ENCODE results near the gene ALPI.
"Not testable (repeated sequence)": the region's sequence is repeated elsewhere in the genome, so short reads cannot be mapped to it uniquely, and the experiment has no call there.

ALPI gene

DNA sequence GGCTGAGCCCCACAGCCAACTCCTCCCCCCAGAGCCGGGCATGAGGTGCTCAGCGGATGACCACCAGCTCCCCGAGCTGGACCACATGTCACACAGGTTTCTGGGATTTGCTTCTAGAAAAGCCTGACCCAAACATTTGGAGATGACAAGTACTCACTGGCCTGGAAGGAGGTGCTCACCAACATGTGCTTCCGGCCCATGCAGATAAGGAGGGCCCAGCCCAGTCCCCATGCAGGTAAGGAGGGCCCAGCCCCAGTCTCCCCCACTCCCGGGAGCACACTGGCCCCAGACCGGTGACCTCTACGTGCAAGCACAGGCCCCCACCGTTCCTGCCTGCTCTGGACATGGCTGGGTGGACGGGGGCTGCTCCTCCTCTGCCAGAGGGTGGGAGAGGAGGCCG, 14.0 kb upstream of the ALPI start:
- DNase-seq (ENCODE audit: low read depth): not testable (repeated sequence)

DNA sequence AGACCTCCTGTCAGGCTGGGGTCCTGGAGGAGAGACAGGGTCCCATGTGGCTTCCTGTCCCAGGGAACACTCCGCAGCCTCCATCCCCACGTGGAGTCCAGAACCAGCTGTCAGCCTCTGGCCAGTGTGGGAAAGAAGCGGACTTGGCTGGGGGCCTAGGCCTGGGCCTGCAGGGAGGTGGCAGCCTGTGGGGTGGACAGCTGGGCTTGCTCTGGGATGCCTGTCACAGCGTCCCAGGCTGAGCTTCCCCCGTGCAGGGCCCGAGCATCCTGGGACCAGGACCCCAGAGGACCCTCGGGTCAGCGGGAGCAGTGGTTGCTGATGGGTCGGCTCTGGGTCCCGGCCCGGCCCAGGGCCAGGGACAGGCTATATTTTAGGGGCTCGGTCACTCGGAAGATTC, 13.5 kb upstream of the ALPI start:
- DNase-seq (ENCODE audit: low read depth): not testable (repeated sequence)

DNA sequence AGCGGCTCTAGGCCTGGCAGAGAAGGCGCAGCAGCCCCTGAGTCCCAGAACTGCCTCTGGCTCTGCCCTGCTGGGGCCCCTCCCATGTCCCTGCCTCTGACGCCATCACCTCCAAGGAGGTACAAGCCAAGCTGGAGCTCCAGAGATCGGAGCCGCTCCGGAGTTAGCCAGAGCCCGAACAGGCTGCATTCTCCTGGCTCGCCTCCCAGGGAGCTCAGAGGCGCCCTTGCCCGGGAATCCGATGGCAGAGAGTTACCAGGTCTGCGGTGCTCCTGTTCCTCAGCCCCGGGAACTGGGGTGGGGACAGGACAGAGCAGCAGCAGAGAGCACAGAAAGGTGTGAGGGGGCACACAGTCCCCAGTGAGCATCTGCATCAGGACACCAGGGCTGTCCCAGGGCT, 12.9 kb upstream of the ALPI start:
- DNase-seq (ENCODE audit: low read depth): not testable (repeated sequence)

- DNase-seq (ENCODE audit: low read depth): not testable (repeated sequence)
Observed at GRCh38 chr2:232443669-232444408, 12.1 kb upstream of the ALPI start.

GRCh38 chr2:232444409-232445148, 11.4 kb upstream of the ALPI start:
- peak; percentile 41 for DNase-seq (ENCODE audit: low read depth)

DNA sequence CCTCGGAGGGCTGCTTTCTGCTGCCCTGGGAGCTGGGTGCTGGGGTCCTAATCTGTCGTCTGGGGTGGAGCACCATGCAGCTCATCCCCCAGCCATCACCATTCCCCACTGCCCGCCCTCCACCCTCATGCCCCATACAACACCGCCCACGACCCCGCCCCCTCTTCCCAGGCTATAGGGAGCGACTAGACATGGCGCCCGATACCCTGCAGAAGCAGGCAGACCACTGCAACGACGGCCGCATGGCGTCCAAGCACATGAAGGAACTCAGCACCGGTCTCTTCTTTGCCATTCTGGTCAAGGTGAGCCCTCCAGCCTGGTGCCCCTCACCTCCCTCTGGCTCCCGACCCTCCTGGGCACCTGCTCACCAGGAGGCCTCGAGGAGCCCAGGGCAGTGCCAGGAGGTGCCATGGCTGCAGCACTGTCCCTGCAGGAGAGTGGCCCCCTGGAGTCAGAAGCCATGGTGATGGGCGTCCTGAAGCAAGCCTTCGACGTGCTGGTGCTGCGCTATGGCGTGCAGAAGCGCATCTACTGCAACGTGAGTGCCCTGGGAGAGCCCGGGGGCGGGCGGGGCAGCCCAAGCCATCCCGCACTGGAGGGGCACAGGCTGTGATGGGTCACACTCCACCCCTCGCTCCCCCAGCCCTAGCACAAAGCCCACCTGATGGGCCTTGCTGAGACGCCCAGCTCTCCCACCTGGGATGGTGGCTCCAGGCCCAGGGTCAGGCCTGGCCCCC, 10.6 kb upstream of the ALPI start:
- not testable (repeated sequence) for DNase-seq (ENCODE audit: low read depth)

DNA sequence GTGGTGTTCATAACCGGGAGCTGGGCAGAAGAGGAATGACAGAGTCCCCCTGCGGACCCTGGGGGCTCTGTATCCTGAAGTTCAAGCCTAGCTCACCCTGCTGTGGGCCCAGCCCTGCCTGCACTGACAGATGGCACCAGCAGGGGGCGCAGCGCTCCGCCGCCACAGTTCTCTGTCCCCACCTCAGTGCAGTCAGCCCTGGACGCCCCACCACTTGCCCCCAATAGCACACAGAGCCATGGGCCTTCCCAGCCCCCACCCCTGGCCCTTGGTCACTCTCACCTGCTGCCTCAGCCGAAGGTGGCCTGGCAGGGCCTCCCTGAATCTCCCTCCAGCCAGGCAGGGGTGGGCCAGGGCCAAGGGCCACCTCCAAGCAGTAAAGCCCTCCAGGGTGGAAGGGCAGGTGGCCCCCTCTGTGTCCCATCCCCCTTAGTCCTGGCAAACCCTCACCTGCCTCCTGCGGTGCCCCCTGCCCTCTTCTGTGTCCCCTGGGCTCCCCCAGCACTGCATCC, 9.6 kb upstream of the ALPI start:
- DNase-seq (ENCODE audit: low read depth): not testable (repeated sequence)

DNA sequence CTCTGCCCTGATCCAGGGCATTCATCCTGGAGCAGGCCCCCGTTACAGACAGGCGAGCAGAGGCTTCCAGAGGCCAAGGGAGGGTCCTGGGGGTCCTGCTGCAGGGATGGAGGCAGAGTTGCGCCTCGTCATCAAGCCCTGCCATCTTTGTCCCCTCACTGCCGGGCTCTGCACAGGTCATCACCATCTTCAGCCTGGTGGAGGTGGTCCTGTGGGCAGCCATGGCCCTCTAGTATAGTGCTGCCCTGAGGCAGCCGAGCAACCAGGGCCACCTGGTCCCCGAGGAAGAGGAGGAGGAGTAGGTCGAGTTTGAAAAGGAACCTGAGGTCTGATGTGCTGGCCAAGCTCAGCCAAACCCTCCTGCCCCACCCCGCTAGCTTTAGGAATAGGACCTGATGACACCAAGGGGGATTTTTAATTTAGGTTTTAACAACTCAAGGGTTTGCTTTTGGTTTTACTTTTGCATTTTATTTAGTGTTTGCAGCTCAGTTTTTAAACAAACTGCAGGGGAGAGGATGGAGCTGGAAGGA, 8.8 kb upstream of the ALPI start:
- no peak for DNase-seq (ENCODE audit: low read depth)

DNA sequence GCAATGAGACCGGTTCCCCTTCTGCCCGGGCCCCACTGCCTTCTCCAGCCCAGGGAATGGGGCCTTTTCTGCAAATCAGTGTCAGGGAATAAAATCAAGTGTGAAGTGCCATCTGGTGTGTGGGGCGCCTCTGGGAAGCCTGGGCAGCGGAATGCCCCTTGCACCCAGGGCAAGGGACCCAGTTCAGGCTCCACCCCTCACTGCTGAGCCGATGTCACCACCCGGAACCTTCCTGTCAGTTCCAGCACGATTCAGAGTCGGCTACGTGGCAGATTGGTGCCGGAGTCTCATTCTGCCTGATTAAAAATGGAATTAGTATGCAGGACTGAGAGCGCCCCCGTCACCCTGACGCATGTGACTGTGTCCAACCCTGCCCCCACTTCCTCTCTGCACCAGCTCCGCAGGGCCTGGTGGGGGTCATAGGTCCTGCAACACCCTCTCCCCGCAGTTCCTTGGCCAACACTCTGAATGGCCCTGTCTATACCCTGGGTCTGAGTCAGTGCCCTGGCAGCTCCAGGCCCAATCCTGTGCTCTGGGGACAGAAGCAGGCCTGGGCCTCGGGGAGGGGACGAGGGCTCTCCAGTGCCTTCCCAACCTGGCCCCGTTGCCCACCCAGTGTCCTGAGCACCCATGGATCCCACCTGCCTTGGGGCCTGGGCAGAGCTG, 8.2 kb upstream of the ALPI start:
- DNase-seq (ENCODE audit: low read depth): no peak

DNA sequence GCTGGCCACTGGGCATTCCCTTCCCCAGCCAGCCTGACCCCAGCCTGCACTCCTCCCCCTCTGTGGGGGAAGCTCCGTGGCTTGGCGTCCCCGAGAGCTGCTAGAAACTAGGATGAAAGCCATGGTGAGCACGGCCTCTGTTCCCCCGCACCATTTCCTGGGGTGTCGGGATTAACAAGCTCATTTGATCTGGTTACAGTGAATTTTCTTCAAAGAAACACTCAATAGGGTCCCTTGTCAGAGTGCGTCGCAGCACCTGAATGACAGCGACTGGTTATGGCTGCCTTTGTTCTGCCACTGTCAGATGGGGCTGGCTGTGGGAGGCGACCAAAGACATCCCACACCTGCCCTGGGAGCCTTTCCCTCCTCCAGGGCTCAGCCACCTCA, 7.7 kb upstream of the ALPI start:
- no peak for DNase-seq (ENCODE audit: low read depth)

- no peak for DNase-seq (ENCODE audit: low read depth)
Observed at GRCh38 chr2:232449964-232450363, 6.0 kb upstream of the ALPI start.

DNA sequence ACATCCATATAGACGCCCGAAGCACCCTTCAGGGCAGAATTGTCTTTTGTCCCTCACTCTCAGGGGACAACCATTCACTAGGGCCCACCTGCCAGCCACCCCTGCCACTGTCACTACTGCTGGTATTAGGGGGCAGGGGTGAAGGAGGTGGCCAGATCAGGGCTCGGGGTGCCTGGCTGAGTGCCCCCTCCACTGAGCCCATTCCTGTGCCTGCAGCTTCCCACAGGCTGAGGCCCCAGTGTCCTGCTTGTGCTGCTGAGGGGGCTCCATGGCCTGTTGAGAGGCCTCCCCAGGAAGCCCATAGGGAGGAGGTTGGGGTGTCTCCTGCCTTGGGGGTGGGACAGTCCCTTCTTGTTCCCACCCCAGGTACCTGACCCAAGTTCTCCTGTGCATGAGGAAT, 4.3 kb upstream of the ALPI start:
- DNase-seq (ENCODE audit: low read depth): not testable (repeated sequence)

DNA sequence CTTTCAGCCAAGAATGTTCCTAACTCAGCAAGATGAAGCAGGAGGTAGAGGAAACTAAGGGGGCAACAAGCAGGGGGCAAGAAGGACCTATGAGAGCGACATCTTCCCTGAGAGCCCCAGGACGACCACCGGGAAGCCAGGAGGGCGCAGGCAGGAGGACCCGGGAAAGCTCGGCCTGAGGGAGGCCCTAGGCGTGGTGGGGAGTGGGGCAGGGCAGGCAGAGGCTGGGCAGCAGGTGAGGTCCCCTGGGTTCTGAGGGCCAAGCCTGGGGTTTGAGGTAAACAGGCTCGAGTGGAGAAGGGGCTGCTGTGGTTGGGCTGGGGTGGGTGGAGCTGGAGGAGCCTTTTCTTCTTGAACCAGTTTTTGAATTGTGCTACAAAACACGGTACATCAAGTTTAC, 1.3 kb upstream of the ALPI start:
- DNase-seq (ENCODE audit: low read depth): no peak

GRCh38 chr2:232456296-232457120, 555 bp downstream of the ALPI start:
- no peak for DNase-seq (ENCODE audit: low read depth)

GRCh38 chr2:232457121-232458011, 1.4 kb downstream of the ALPI start:
- no peak for DNase-seq (ENCODE audit: low read depth)

- DNase-seq (ENCODE audit: low read depth): no peak
Observed at GRCh38 chr2:232458051-232458660, 2.2 kb downstream of the ALPI start.

DNA sequence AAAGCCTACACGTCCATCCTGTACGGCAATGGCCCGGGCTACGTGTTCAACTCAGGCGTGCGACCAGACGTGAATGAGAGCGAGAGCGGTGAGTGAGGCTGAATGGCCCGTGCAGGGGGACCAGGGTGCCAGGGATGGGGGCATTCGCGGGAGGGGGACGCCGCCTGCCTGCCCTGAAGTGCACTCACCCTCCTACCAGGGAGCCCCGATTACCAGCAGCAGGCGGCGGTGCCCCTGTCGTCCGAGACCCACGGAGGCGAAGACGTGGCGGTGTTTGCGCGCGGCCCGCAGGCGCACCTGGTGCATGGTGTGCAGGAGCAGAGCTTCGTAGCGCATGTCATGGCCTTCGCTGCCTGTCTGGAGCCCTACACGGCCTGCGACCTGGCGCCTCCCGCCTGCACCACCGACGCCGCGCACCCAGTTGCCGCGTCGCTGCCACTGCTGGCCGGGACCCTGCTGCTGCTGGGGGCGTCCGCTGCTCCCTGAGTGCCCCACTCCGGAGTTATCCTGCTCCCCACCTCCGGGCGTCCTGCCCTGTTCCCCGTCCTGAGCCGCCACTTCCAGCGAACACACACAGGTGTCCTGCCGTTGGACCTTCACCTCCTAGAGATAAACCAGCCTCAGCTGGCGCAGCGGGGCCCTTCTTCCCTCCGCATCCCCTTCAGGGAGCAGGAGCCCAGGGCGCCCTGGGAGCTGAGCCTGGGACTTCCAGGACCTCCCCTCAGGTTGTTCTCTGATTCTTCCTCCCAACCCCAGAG, 2.9 kb downstream of the ALPI start:
- no peak for DNase-seq (ENCODE audit: low read depth)

DNA sequence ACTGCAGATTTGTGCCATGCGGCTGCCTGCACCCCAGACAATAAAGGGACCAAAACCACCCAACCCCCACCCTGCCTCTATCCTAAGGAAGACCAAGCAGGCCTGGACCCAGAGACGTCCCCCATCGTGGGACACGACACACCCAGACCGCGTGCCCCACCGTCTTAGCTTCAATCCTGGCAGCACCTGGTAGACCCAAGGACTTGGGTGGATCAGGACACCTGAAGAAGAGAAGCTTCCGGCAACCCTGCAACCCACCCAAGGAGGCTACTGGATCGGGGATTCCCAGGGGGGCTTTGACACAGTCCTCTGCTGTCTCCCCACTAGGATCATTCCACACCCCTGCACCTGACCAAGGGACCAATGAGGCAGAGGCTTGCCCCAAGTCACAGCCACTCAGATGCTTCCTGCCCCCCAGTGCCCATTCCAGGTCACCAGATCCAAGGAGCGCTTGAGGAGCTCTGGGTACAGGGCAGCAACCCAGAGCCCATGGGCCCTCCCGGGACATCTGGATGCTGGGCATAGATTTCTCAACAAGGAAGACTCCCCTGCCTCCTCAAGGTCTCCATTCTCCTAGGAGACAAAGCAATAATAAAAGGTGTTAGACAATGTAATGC, 3.6 kb downstream of the ALPI start:
- no peak for DNase-seq (ENCODE audit: low read depth)
